Panc1 (cell line): ENCODE measurements around the gene BRINP3. TPM values are rescaled to one million over a fixed set of nuclear protein-coding genes. Genes with fewer than 3 reads are reported as not detected.

Source experiments
- ATAC-seq: fragments of 200-7000 bp; cut with Tn5 transposase; 2 replicates; pipeline ENCODE4 v1.9.1; 2020; ENCODE audit warnings: mild to moderate bottlenecking, moderate library complexity
- BruUV-seq: library from RNA; stranded (reverse); fragments of 400-500 nt; replicated peaks from 2 replicates; lab custom pipeline; 2021; lab: Mats Ljungman, UMichigan
- CTCF ChIA-PET: fragments of 300-600 bp; sonication (Branson Sonifier 250); formaldehyde crosslinking; loops from one replicate; lab custom pipeline; 2022; ENCODE audit warnings: antibody characterized with exemption; lab: Charles Lee
- POLR2A ChIA-PET: fragments of 300-600 bp; sonication (Branson Sonifier 250); formaldehyde crosslinking; loops from one replicate; lab custom pipeline; 2022; ENCODE audit warnings: antibody characterized with exemption; lab: Charles Lee
- DNase-seq: peaks from one replicate; pipeline ENCODE4 v3.0.0-alpha.2; 2010; ENCODE audit warnings: low read depth, low spot score
- H3K27ac ChIP-seq: 2 replicates; pipeline ENCODE4 v1.5.1; 2011; ENCODE audit warnings: mild to moderate bottlenecking, low read length, inconsistent platforms
- H3K27me3 ChIP-seq: fragments of 200-500 bp; sonication (Bioruptor generic); 2 replicates; pipeline ENCODE4 v1.6.0; 2014; ENCODE audit warnings: low read length, inconsistent platforms; ENCODE audit not compliant: control insufficient read depth, insufficient read depth
- H3K36me3 ChIP-seq: fragments of 200-500 bp; sonication (Bioruptor generic); 2 replicates; pipeline ENCODE4 v1.5.1; 2014; ENCODE audit warnings: inconsistent platforms, mild to moderate bottlenecking, low read length, moderate library complexity; ENCODE audit not compliant: control insufficient read depth, insufficient read depth
- H3K4me1 ChIP-seq: 2 replicates; pipeline ENCODE4 v1.5.1; 2011; ENCODE audit warnings: inconsistent platforms, mild to moderate bottlenecking, low read length, moderate library complexity; ENCODE audit not compliant: control insufficient read depth, insufficient read depth
- H3K4me3 ChIP-seq, 2 experiments: 2 replicates each; pipeline ENCODE4 v1.5.1; 2011 to 2012; ENCODE audit warnings: low read depth in 2 of 2, low read length in 2 of 2, mild to moderate bottlenecking in 2 of 2, inconsistent platforms in 1 of 2, moderate library complexity in 1 of 2
- H3K9me3 ChIP-seq: fragments of 200-500 bp; sonication (Bioruptor generic); 2 replicates; pipeline ENCODE4 v1.5.1; 2014; ENCODE audit warnings: low read depth, mild to moderate bottlenecking, inconsistent platforms, low read length, moderate library complexity; ENCODE audit not compliant: control insufficient read depth, insufficient read depth
- CTCF ChIP-seq: fragments of 450-650 bp; IDR thresholded peaks from 2 replicates; pipeline ENCODE4 v1.5.1; 2017; ENCODE audit warnings: mild to moderate bottlenecking
- POLR2AphosphoS5 ChIP-seq: IDR thresholded peaks from 2 replicates; pipeline ENCODE4 v1.6.1; 2012; ENCODE audit warnings: mild to moderate bottlenecking, low read depth, low read length, moderate library complexity
- SIN3A ChIP-seq: IDR thresholded peaks from 2 replicates; pipeline ENCODE4 v1.6.1; 2012; ENCODE audit warnings: low read depth, mild to moderate bottlenecking, low read length, moderate library complexity, borderline replicate concordance; ENCODE audit not compliant: insufficient read depth
- TCF7L2 ChIP-seq: IDR thresholded peaks from 2 replicates; pipeline ENCODE4 v1.6.1; 2011; ENCODE audit warnings: mild to moderate bottlenecking, low read depth, low read length, inconsistent platforms
- in situ Hi-C: cut with HindIII; loops from 2 replicates; pipeline ENCODE4 v1.10.0; 2016; ENCODE audit warnings: low sequenced_read_pairs, low pct_unique_long_range_greater_than_20kb
- intact Hi-C: fragments of 100-400 bp; cut with micrococcal nuclease; formaldehyde crosslinking; loops from one replicate; pipeline ENCODE4 v1.10.0; 2022; ENCODE audit not compliant: unreplicated experiment
- total RNA-seq: library from RNA; stranded (reverse); gene quantifications from one replicate; pipeline ENCODE4 v1.2.1, GENCODE V29; 2021; ENCODE audit not compliant: unreplicated experiment
- TF ChIP-seq, protein P1 (sequence below), 2 experiments: IDR thresholded peaks; 2 replicates each; pipeline ENCODE4 v1.6.1; 2011 to 2012; ENCODE audit warnings: low read depth in 2 of 2, control low read depth in 1 of 2, low read length in 1 of 2, mild to moderate bottlenecking in 1 of 2, moderate library complexity in 1 of 2; ENCODE audit not compliant: insufficient read depth in 1 of 2

The BRINP3 gene
- total RNA-seq, 1 experiment from 2014 or later, result 1.0 TPM

- no TSS peak for BruUV-seq
- in situ Hi-C loops, result no loop called here
- no peak for ATAC-seq
- no peak for TF ChIP-seq POLR2AphosphoS5
- no peak for TF ChIP-seq CTCF
- no peak for TF ChIP-seq TCF7L2
- TF ChIP-seq SIN3A, result no peak
- TF ChIP-seq, protein P1, sequence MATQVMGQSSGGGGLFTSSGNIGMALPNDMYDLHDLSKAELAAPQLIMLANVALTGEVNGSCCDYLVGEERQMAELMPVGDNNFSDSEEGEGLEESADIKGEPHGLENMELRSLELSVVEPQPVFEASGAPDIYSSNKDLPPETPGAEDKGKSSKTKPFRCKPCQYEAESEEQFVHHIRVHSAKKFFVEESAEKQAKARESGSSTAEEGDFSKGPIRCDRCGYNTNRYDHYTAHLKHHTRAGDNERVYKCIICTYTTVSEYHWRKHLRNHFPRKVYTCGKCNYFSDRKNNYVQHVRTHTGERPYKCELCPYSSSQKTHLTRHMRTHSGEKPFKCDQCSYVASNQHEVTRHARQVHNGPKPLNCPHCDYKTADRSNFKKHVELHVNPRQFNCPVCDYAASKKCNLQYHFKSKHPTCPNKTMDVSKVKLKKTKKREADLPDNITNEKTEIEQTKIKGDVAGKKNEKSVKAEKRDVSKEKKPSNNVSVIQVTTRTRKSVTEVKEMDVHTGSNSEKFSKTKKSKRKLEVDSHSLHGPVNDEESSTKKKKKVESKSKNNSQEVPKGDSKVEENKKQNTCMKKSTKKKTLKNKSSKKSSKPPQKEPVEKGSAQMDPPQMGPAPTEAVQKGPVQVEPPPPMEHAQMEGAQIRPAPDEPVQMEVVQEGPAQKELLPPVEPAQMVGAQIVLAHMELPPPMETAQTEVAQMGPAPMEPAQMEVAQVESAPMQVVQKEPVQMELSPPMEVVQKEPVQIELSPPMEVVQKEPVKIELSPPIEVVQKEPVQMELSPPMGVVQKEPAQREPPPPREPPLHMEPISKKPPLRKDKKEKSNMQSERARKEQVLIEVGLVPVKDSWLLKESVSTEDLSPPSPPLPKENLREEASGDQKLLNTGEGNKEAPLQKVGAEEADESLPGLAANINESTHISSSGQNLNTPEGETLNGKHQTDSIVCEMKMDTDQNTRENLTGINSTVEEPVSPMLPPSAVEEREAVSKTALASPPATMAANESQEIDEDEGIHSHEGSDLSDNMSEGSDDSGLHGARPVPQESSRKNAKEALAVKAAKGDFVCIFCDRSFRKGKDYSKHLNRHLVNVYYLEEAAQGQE (IDR thresholded peaks at IDR 0.05; ENCODE audit: insufficient read depth in 1 of 2, low read depth in 2 of 2, low read length in 1 of 2), result no peak
- no peaks in the 10 kb centered on the region for H3K36me3 ChIP-seq
- no peak overlapping the region for H3K27ac ChIP-seq
- intact Hi-C loops, result no loop called here
- ChIA-PET CTCF (no interaction called here), POLR2A (no interaction called here)
- no peaks in the 10 kb centered on the region for H3K4me1 ChIP-seq
- no peaks in the 10 kb centered on the region for H3K27me3 ChIP-seq
- no peak for DNase-seq
- no peak overlapping the region for H3K4me3 ChIP-seq
- no peaks in the 10 kb centered on the region for H3K9me3 ChIP-seq
Measured at GRCh38 chr1:190338829-190339228, 138.8 kb downstream of the BRINP3 start.

DNA sequence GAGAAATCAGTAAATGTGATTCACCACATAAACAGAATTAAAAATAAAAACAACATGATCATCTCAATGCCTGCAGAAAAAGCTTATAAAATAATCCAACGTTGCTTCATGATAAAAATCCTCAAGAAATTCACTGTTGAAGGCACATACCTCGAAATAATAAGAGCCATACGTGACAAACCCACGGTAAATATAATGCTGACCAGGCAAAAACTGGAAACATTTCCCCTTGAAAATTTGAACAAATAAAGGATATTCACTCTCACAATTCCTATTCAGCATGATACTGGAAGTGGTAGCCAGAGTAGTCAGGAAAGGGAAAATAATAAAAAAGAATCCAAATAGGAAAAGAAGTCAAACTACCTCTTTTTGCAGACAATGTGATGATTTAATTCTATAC, 148.8 kb downstream of the BRINP3 start:
- intact Hi-C loops, result no loop called here
- CTCF ChIA-PET, result no interaction called here
- in situ Hi-C loops, result no loop called here
- no peak overlapping the region for H3K4me3 ChIP-seq
- H3K9me3 ChIP-seq, result no peaks in the 10 kb centered on the region
- H3K27me3 ChIP-seq, result no peaks in the 10 kb centered on the region
- POLR2A ChIA-PET, result no interaction called here
- no peaks in the 10 kb centered on the region for H3K36me3 ChIP-seq
- no peak for TF ChIP-seq POLR2AphosphoS5
- no peak for TF ChIP-seq TCF7L2
- TF ChIP-seq CTCF, result no peak
- TF ChIP-seq, protein P1 (IDR thresholded peaks at IDR 0.05; ENCODE audit: insufficient read depth in 1 of 2, low read depth in 2 of 2, low read length in 1 of 2), result no peak
- TF ChIP-seq SIN3A, result no peak
- no peak for ATAC-seq
- H3K4me1 ChIP-seq, result no peaks in the 10 kb centered on the region
- BruUV-seq, result no TSS peak
- H3K27ac ChIP-seq, result no peak overlapping the region
- DNase-seq, result no peak
